H9 (cell line): ENCODE results near the gene ERC2. TPM values are rescaled to one million over a fixed set of nuclear protein-coding genes. Genes with fewer than 3 reads are reported as not detected.

Experiments
- DNase-seq: peaks from one replicate; pipeline ENCODE4 v3.0.0-alpha.2; 2017
- H2AFZ ChIP-seq: one replicate; pipeline ENCODE4 v1.6.1; 2013; ENCODE audit warnings: mild to moderate bottlenecking, low read length, control low read depth, moderate library complexity
- H2AK5ac ChIP-seq: 2 replicates; pipeline ENCODE4 v1.6.1; 2013; ENCODE audit warnings: low read length, control low read depth, mixed read lengths; ENCODE audit not compliant: insufficient read length
- H2BK120ac ChIP-seq: one replicate; pipeline ENCODE4 v1.6.1; 2013; ENCODE audit warnings: low read depth, mild to moderate bottlenecking, low read length, control low read depth, inconsistent platforms; ENCODE audit not compliant: poor library complexity, severe bottlenecking
- H2BK12ac ChIP-seq: 2 replicates; pipeline ENCODE4 v1.6.1; 2013; ENCODE audit warnings: low read length, control low read depth, mixed read lengths, low read depth; ENCODE audit not compliant: insufficient read length
- H2BK15ac ChIP-seq: 2 replicates; pipeline ENCODE4 v1.6.1; 2013; ENCODE audit warnings: low read depth, low read length, control low read depth
- H2BK20ac ChIP-seq: one replicate; pipeline ENCODE4 v1.6.1; 2013; ENCODE audit warnings: low read depth, mild to moderate bottlenecking, low read length, control low read depth, inconsistent platforms; ENCODE audit not compliant: poor library complexity, severe bottlenecking
- H2BK5ac ChIP-seq: 2 replicates; pipeline ENCODE4 v1.6.1; 2013; ENCODE audit warnings: low read length, control low read depth, mixed read lengths; ENCODE audit not compliant: insufficient read length
- H3K14ac ChIP-seq: 2 replicates; pipeline ENCODE4 v1.6.1; 2013; ENCODE audit warnings: low read length, control low read depth; ENCODE audit not compliant: insufficient read depth
- H3K18ac ChIP-seq: 2 replicates; pipeline ENCODE4 v1.6.1; 2013; ENCODE audit warnings: low read depth, mild to moderate bottlenecking, mixed read lengths, low read length, control low read depth; ENCODE audit not compliant: insufficient read length
- H3K23ac ChIP-seq: 2 replicates; pipeline ENCODE4 v1.6.1; 2013; ENCODE audit warnings: low read length, control low read depth, mixed read lengths, low read depth; ENCODE audit not compliant: insufficient read length
- H3K23me2 ChIP-seq: 2 replicates; pipeline ENCODE4 v1.6.1; 2013; ENCODE audit warnings: low read depth, mild to moderate bottlenecking, mixed read lengths, low read length, control low read depth; ENCODE audit not compliant: insufficient read length, poor library complexity, severe bottlenecking
- H3K27ac ChIP-seq: 2 replicates; pipeline ENCODE4 v1.5.1; 2013; ENCODE audit warnings: low read length, control low read depth, mixed read lengths, low read depth; ENCODE audit not compliant: insufficient read length
- H3K27me3 ChIP-seq: 2 replicates; pipeline ENCODE4 v1.6.1; 2013; ENCODE audit warnings: low read length, control low read depth, inconsistent platforms; ENCODE audit not compliant: insufficient read depth
- H3K4ac ChIP-seq: 2 replicates; pipeline ENCODE4 v1.6.1; 2013; ENCODE audit warnings: low read depth, mild to moderate bottlenecking, control low read depth, inconsistent platforms, low read length, moderate library complexity
- H3K4me1 ChIP-seq: 2 replicates; pipeline ENCODE4 v1.6.1; 2013; ENCODE audit warnings: low read length, control low read depth, inconsistent platforms; ENCODE audit not compliant: insufficient read depth
- H3K4me2 ChIP-seq: 2 replicates; pipeline ENCODE4 v1.6.1; 2013; ENCODE audit warnings: low read length, control low read depth, mixed read lengths; ENCODE audit not compliant: insufficient read length, insufficient read depth
- H3K56ac ChIP-seq: 2 replicates; pipeline ENCODE4 v1.6.1; 2013; ENCODE audit warnings: low read depth, mild to moderate bottlenecking, mixed read lengths, low read length, control low read depth; ENCODE audit not compliant: insufficient read length
- H3K79me1 ChIP-seq: 2 replicates; pipeline ENCODE4 v1.6.1; 2013; ENCODE audit warnings: low read depth, mild to moderate bottlenecking, moderate library complexity, low read length, control low read depth, inconsistent platforms; ENCODE audit not compliant: insufficient read depth, poor library complexity, severe bottlenecking
- H3K79me2 ChIP-seq: 2 replicates; pipeline ENCODE4 v1.6.1; 2013; ENCODE audit warnings: low read length, control low read depth, inconsistent platforms; ENCODE audit not compliant: insufficient read depth
- H3K9ac ChIP-seq: 2 replicates; pipeline ENCODE4 v1.6.1; 2013; ENCODE audit warnings: low read length, control low read depth, mixed read lengths; ENCODE audit not compliant: insufficient read length; ENCODE audit errors: extremely low read depth
- H3K9me3 ChIP-seq: one replicate; pipeline ENCODE4 v1.6.1; 2013; ENCODE audit warnings: low read depth, low read length, inconsistent platforms; ENCODE audit not compliant: control insufficient read depth
- H3T11ph ChIP-seq: one replicate; pipeline ENCODE4 v1.6.1; 2013; ENCODE audit warnings: mild to moderate bottlenecking, low read length, control low read depth, inconsistent platforms
- H4K20me1 ChIP-seq: one replicate; pipeline ENCODE4 v1.6.1; 2013; ENCODE audit not compliant: control insufficient read depth, insufficient read length, insufficient read depth
- H4K5ac ChIP-seq: 2 replicates; pipeline ENCODE4 v1.6.1; 2013; ENCODE audit warnings: low read depth, mild to moderate bottlenecking, mixed read lengths, low read length, control low read depth; ENCODE audit not compliant: insufficient read length
- H4K8ac ChIP-seq: replicated peaks from 2 replicates; pipeline ENCODE4 v1.6.1; 2013; ENCODE audit warnings: low read length, control low read depth, mixed read lengths, low read depth; ENCODE audit not compliant: insufficient read length
- H4K91ac ChIP-seq: 2 replicates; pipeline ENCODE4 v1.6.1; 2013; ENCODE audit warnings: low read depth, mild to moderate bottlenecking, moderate library complexity, mixed read lengths, low read length, control low read depth; ENCODE audit not compliant: insufficient read length
- H3K27ac Mint-ChIP-seq, 3 experiments: 2 replicates in 2 of 3; 3 replicates in 1 of 3; pipeline ENCODE4 v1.8.0; 2020 to 2021; ENCODE audit warnings: mixed read lengths in 3 of 3, mild to moderate bottlenecking in 1 of 3, moderate library complexity in 1 of 3
- H3K27me3 Mint-ChIP-seq: 2 replicates; pipeline ENCODE4 v1.8.0; 2021; ENCODE audit warnings: low read depth, mild to moderate bottlenecking, moderate library complexity, mixed read lengths
- H3K36me3 Mint-ChIP-seq, 3 experiments: 2 replicates in 2 of 3; 3 replicates in 1 of 3; pipeline ENCODE4 v1.8.0; 2020 to 2021; ENCODE audit warnings: low read depth in 3 of 3, mixed read lengths in 3 of 3; ENCODE audit not compliant: insufficient read depth in 1 of 3
- H3K4me1 Mint-ChIP-seq, 2 experiments: 2 replicates each; pipeline ENCODE4 v1.8.0; 2020; ENCODE audit warnings: mixed read lengths in 2 of 2
- H3K4me3 Mint-ChIP-seq, 2 experiments: 2 replicates in 1 of 2; 3 replicates in 1 of 2; pipeline ENCODE4 v1.8.0; 2020 to 2021; ENCODE audit warnings: mild to moderate bottlenecking in 2 of 2, mixed read lengths in 2 of 2, moderate library complexity in 1 of 2
- H3K9me3 Mint-ChIP-seq, 2 experiments: 2 replicates in 1 of 2; 3 replicates in 1 of 2; pipeline ENCODE4 v1.8.0; 2020; ENCODE audit warnings: mild to moderate bottlenecking in 2 of 2, mixed read lengths in 2 of 2, moderate library complexity in 1 of 2
- CTCF ChIP-seq: fragments of 200-600 bp; sonication (generic); conservative IDR thresholded peaks from 3 replicates; pipeline ENCODE4 v1.8.0; 2021; ENCODE audit warnings: antibody characterized with exemption, mild to moderate bottlenecking
- WGBS: extraction: QIAGEN DNeasy Blood & Tissue Kit; methylation state at CpG from one replicate; pipeline ENCODE4 v1.1.7; 2013; ENCODE audit warnings: missing lambda C conversion rate, low lambda C conversion rate, mixed read lengths; ENCODE audit not compliant: insufficient read length; ENCODE audit errors: extremely low coverage; 5-methylcytosine and 5-hydroxymethylcytosine counted together
- total RNA-seq: library from RNA; stranded (reverse); gene quantifications from 2 replicates; pipeline ENCODE4 v1.2.1, GENCODE V29; 2021

Gene ERC2
- total RNA-seq, 1 experiment from 2014 or later: 15.4 TPM

DNA sequence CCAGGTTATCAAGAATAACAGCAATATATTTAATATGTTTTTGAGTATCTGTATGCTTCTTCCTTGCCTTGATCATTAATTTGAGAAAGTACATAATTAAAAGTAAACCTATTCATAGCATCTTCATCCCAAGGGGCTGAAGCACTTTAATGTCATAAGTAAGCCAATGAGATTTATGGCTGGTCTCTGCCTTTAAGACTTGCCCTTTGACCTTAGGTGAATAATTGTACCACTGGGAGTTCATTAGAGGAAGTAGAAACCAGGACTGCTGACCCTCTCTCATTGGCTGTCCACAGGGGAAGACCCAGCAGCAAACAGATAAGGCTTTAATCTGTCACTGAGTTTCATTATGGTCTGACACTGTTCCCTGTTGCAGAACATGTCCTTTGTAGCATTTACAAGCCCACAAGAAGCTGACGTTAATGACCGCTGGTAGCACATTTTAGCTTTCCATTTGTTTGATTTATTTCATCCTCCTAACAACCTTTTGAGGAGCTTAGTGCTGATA, 16.3 kb upstream of the ERC2 start:
- no CpG with 5 or more reads among the region's 2 CpGs for WGBS

More for the DNA sequence above, 16.3 kb upstream of the ERC2 start:
- H3K14ac ChIP-seq: no peak overlapping the region
- no peak overlapping the region for H3K56ac ChIP-seq
- no peaks in the 10 kb centered on the region for H3K4me1 Mint-ChIP-seq
- no peaks in the 10 kb centered on the region for H4K20me1 ChIP-seq
- no peak overlapping the region for H2AK5ac ChIP-seq
- H3K27ac Mint-ChIP-seq: no peak overlapping the region
- H2BK12ac ChIP-seq: no peak overlapping the region
- H3K79me1 ChIP-seq: no peaks in the 10 kb centered on the region
- H3K4me1 ChIP-seq: no peaks in the 10 kb centered on the region
- H4K91ac ChIP-seq: no peak overlapping the region
- no peaks in the 10 kb centered on the region for H3K9me3 ChIP-seq
- H3K23me2 ChIP-seq: no peaks in the 10 kb centered on the region
- H2BK15ac ChIP-seq: no peak overlapping the region
- no peaks in the 10 kb centered on the region for H3K27me3 ChIP-seq
- H3K9ac ChIP-seq: no peak overlapping the region
- no peak overlapping the region for H3K18ac ChIP-seq
- H3K27ac ChIP-seq: no peak overlapping the region
- H2AFZ ChIP-seq: no peak overlapping the region
- no peak overlapping the region for H3K4ac ChIP-seq
- no peak overlapping the region for H2BK5ac ChIP-seq
- no peak overlapping the region for H2BK20ac ChIP-seq
- no peak overlapping the region for H3K23ac ChIP-seq
- peaks cover 7% of the 10 kb centered on the region for H3K27me3 Mint-ChIP-seq
- no peaks in the 10 kb centered on the region for H3K36me3 Mint-ChIP-seq
- H3K4me2 ChIP-seq: no peak overlapping the region
- H4K8ac ChIP-seq: no peak overlapping the region
- no peak for TF ChIP-seq CTCF
- no peak for DNase-seq
- H3T11ph ChIP-seq: no peak overlapping the region
- H4K5ac ChIP-seq: no peak overlapping the region
- H3K4me3 Mint-ChIP-seq: no peak overlapping the region
- no peak overlapping the region for H2BK120ac ChIP-seq
- H3K79me2 ChIP-seq: no peaks in the 10 kb centered on the region
- H3K9me3 Mint-ChIP-seq: no peaks in the 10 kb centered on the region
